Thyroid gland (tissue), 4 donors: ENCODE results near the gene ATP6V0B.

Experiments used
- POLR2A ChIP-seq, 2 donors: fragments of 450-650 bp; IDR thresholded peaks; one replicate each; pipeline ENCODE4 v1.6.1; 2017; ENCODE audit warnings: antibody characterized with exemption in 2 of 2, mild to moderate bottlenecking in 2 of 2, moderate library complexity in 1 of 2
- TF ChIP-seq, protein P1 (sequence below), 6 experiments: fragments of 200-600 bp in 3 of 6; fragments of 450-650 bp in 3 of 6; sonication (generic) in 3 of 6; IDR thresholded peaks; one replicate each; pipeline ENCODE4 v1.5.1; 2016 to 2019; ENCODE audit warnings: antibody characterized with exemption in 6 of 6, mild to moderate bottlenecking in 2 of 6, inconsistent platforms in 1 of 6, moderate library complexity in 1 of 6

DNA sequence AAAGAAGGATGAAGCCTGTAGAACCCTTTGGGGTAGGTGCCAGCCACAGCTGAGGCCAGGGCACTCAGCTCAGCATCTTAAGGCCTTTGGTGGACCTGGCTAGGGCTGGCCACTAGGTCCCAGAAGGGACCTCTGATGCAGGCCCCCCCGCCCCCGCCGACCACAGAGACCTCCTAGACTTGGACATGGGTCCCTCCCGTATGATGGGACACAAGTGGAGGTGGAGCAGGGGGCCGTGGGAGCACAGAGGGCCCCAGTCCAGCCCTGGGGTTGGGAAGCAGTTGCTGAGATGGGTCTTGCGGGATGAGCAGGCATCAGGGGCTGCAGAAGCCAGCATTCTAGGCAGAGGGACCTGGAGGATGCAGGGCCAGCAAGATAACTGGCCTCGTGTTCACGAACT lies 7.5 kb downstream of the ATP6V0B start:
- TF ChIP-seq, protein P1, sequence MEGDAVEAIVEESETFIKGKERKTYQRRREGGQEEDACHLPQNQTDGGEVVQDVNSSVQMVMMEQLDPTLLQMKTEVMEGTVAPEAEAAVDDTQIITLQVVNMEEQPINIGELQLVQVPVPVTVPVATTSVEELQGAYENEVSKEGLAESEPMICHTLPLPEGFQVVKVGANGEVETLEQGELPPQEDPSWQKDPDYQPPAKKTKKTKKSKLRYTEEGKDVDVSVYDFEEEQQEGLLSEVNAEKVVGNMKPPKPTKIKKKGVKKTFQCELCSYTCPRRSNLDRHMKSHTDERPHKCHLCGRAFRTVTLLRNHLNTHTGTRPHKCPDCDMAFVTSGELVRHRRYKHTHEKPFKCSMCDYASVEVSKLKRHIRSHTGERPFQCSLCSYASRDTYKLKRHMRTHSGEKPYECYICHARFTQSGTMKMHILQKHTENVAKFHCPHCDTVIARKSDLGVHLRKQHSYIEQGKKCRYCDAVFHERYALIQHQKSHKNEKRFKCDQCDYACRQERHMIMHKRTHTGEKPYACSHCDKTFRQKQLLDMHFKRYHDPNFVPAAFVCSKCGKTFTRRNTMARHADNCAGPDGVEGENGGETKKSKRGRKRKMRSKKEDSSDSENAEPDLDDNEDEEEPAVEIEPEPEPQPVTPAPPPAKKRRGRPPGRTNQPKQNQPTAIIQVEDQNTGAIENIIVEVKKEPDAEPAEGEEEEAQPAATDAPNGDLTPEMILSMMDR (IDR thresholded peaks at IDR 0.05) = no peak
- no peak for TF ChIP-seq POLR2A (IDR thresholded peaks at IDR 0.05)
